NCI-H748 (cell line): ENCODE results near the gene TSGA10IP.

Source experiments
- DNase-seq: peaks from one replicate; lab custom pipeline; 2025; ENCODE audit not compliant: unreplicated experiment; lab: John Stamatoyannopoulos, UW

TSGA10IP gene

DNA sequence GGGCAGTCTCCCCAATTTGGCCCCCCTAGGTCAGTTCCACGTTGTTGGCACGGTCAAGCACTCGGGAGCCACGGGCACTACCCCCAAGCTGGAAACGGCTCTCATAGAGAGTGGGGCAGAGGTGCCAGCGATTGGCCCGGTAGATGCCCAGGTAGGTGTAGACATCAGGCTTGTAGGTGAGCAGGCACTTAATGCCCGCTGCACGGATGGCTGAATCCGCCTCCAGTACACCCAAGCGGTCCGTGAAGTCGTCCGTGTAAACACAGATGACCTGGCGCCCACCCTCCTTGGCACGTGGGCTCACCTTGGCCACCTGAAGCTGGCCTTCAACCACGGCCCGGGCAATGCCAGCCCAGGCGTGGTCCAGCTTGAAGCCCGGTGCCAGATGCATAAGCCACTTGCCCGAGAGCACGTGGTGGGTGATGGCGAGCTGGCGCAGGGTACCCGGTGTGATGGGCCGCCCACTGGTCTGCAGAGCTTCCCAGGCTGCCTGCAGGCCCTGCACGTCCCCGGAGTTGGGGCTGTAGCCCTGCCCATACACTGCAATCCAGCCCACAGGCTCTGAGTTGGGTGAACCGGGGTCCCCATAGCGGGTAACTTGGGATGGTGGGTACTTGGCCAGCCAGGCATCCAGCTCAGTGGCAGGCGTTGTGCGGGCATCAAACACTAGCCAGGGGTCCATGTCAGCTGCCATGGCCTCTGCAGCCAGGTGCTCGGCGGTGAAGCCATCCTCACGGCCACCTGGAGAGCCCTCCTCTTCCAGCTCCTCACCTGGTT, 27.7 kb upstream of the TSGA10IP start:
- no peak for DNase-seq

DNA sequence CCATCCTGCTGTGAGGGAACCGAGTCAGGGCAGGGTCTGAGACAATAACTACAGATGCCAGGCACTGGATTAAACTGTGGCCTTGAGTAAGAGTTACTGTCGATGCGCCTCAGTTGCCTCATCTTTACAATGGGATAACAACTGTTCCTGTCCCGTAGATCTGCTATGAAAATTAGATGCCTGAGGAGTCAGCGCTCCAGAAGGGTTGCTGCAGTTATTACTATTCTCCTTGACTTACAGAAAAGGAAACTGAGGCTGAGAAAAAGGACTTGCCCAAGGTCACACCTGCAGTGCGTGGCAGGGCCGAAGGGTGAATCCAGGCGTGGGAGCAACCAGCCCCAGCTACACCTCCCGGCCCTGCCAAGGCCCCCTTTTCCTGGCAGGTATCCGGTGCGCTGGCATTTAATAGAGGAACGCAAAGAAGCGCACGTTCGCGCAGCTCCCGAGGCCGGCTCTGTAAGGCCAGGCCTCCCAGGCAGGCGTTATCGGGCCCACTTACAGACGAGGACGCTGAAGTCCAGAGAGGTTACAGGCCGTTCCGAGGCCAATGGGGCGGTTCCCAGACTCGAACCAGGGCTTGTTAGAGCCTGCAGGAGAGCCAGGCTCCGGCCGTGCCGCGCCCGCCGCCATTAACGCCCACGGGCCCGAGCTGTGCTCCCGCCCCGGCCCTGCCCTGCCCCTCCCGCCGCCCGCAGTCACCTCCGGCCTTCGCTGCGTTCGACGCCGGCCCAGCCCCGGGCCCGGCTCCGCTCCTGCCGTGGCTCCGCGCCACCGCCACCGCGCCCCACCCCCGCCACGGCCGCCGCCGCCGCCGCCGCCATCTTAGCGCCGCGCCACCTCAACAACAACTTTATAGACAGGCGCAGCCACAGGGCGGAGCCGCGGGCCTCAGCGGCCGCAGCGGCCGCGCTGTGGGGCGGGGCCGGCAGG, 26.8 kb upstream of the TSGA10IP start, which contains the start of gene C11orf68:
C11orf68 (minus strand) TSS at position 852 of the 930 bp plus-strand sequence; CDS start at position 821, 31 bp downstream.
- DNase-seq: peak; percentile 60

- peak; percentile 98 for DNase-seq
Measured at GRCh38 chr11:65919141-65919572, 26.1 kb upstream of the TSGA10IP start, which contains the start of gene DRAP1. DRAP1 (plus strand) TSS chr11:65919426; CDS start chr11:65919502, 76 bp downstream.

GRCh38 chr11:65919573-65920371, 25.5 kb upstream of the TSGA10IP start:
- DNase-seq: peak; percentile 64

DNA sequence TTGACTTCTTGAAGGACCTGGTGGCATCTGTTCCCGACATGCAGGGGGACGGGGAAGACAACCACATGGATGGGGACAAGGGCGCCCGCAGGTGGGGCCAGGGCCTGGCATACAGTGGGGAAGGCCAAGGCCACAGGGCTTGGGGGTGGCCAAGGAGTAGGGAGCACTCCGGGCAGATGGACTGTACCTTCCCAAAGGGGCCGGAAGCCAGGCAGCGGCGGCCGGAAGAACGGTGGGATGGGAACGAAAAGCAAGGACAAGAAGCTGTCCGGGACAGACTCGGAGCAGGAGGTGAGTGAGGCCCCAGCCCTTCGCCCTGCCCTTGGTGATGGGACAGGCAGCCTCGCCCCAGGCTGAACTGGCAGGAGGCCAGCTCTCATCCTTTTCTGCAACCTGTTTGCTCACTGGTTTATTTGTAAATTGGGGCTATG, 24.9 kb upstream of the TSGA10IP start:
- DNase-seq: no peak

- DNase-seq: no peak
Measured at GRCh38 chr11:65921033-65921555, 24.2 kb upstream of the TSGA10IP start.

GRCh38 chr11:65921876-65922275, 23.4 kb upstream of the TSGA10IP start:
- no peak for DNase-seq

DNA sequence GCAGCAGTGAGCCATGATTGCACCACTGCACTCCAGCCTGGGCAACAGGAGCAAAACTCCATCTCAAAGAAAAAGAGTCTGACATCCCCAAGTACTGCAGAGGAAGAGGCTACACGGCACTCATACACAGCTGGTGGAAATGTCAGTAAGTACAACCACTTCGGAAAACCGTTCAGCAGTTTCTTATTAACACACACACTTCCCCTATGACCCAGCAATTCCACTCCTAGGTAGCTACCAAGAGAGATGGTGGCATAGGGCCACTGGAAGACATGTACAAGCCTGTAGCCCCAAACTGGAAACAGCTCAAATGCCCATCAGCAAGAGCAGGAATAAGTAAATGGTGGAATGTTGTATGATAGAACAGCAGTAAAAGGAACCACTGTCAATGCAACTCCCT, 22.7 kb upstream of the TSGA10IP start:
- DNase-seq: no peak

- no peak for DNase-seq
Measured at GRCh38 chr11:65925397-65925796, 19.9 kb upstream of the TSGA10IP start.

GRCh38 chr11:65927904-65928397, 17.3 kb upstream of the TSGA10IP start:
- DNase-seq: no peak

DNA sequence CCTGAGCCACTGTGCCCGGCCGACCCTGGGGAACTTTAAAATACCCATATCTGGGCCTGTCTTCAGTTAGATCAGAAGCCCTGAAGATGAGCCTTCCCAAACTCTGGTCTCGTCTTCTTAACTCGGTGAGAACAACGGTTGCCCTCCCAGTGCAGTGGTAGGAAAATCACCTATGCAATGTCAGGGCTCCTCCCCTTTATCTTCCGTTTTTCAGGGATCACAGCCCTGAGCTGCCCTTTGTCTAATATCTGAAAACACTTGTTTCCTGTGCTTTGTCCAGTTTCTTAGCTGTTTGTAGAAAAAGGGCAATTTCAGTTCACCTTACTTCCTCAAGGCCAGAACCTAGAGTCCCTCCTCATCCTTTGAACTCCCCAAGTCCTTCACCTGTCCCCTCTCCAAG, 16.6 kb upstream of the TSGA10IP start:
- DNase-seq: no peak

- DNase-seq: no peak
Measured at GRCh38 chr11:65931773-65932557, 13.3 kb upstream of the TSGA10IP start.

- peak; percentile 36 for DNase-seq
Measured at GRCh38 chr11:65932558-65932919, 12.7 kb upstream of the TSGA10IP start.

- no peak for DNase-seq
Measured at GRCh38 chr11:65934014-65934413, 11.3 kb upstream of the TSGA10IP start.

DNA sequence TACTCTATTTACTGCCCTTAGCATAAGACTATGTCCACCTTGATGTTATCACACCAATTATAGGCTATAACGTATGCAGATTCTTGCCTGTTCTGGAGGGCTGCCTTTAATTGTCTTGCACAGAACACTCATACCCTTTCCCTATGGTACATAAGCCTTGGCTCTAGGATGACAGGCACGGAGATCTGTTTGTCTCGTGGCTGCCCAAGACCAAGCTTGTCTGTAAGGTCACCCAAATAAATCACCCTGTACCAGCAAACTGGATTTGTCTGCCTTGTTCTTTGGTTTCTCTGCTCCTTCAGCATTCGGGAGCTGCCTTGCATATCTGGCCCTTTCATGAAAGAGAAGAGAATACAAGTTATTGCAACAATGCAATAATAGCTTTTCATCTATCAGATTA, 7.5 kb upstream of the TSGA10IP start:
- DNase-seq: no peak

DNA sequence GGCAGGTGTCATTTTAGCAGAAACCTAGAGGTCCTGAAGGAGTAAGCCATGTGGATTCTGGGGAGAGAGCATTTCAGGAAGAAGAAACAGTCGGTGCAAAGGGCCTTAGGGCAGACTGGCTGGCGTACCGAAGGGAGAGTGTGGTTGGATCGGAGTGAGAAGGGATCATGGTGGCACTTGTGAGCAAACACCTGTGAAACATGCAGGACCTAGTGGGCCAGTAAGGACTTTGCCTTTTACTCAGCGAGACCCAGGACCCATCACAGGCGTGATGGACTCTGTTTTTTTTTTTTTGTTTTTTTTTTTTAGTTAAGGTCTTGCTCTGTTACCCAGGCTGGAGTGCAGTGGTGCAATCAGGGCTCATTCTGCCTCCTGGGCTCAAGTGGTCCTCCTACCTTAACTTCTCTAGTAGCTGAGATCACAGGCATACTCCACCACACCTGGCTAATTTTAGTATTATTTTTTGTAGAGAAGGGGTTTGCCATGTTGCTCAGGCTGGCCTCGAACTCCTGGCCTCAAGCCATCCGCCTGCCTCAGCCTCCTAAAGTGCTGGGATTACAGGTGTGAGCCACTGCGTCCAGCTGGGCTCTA, 3.5 kb upstream of the TSGA10IP start:
- DNase-seq: no peak

GRCh38 chr11:65942531-65942930, 2.7 kb upstream of the TSGA10IP start:
- DNase-seq: no peak

DNA sequence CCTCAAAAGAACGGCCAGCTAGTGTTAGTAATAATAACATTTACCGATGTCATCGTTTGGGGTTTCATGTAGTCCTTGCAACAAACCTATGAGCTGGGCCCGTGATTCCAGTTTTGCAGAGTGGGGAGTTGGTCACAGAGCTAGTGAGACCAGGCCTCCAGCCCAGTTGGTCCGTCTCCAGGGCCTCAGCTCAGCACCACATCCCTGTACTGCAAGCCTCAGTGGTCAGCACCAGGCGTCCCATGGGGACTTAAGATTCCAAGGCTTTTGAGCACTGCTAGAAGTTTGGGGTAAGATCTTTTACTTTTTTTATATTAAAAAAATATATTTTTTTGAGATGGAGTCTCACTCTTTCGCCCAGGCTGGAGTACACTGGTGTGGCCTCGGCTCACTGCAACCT, 1.1 kb upstream of the TSGA10IP start:
- no peak for DNase-seq

GRCh38 chr11:65944767-65945166, 513 bp upstream of the TSGA10IP start:
- no peak for DNase-seq
